Stimulated activated CD4-positive, alpha-beta T cell treated with anti-CD3 and anti-CD28 coated beads, TNF-alpha, amount 100 ng/mL, for 24 hours (primary cell): ENCODE data around the gene ZNF678.
"Not testable (repeated sequence)": the region's sequence is repeated elsewhere in the genome, so short reads cannot be mapped to it uniquely, and the experiment has no call there.

Source experiments
- DNase-seq, 3 experiments: peaks; one replicate each; pipeline ENCODE4 v3.0.0-alpha.2; 2020; ENCODE audit warnings: low read depth in 3 of 3

The ZNF678 gene

DNA sequence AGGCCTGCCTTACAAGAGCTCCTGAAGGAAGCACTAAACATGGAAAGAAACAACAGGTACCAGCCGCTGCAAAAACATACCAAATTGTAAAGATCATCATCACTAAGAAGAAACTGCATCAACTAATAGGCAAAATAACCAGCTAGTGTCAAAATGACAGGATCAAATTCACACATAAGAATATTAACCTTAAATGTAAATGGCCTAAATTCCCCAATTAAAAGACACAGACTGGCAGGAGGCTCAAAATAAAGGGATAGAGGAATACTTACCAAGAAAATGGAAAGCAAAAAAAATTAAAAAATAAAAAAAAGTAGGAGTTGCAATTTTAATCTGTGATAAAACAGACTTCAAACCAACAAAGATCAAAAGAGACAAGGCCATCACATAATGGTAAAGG lies 11.5 kb upstream of the ZNF678 start:
- not testable (repeated sequence) for DNase-seq

DNA sequence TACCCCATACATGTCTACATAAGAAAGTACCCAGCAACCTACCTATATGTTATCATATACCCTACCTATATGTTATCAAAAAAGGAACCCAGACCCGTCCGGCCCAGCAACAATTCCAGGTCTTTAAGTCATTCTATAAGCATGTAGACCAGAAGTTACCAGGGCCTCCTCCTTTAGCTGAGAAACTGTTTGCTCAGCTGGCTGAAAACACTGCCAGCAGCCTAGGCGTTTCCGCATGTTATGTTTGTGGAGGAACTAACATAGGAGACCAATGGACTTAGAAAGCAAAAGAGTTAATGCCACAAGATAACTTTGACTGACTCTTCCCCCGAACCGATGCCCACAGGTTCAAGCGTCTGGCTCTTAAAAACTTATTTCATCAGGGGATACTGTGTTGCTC lies 7.1 kb upstream of the ZNF678 start:
- DNase-seq: no peak

DNA sequence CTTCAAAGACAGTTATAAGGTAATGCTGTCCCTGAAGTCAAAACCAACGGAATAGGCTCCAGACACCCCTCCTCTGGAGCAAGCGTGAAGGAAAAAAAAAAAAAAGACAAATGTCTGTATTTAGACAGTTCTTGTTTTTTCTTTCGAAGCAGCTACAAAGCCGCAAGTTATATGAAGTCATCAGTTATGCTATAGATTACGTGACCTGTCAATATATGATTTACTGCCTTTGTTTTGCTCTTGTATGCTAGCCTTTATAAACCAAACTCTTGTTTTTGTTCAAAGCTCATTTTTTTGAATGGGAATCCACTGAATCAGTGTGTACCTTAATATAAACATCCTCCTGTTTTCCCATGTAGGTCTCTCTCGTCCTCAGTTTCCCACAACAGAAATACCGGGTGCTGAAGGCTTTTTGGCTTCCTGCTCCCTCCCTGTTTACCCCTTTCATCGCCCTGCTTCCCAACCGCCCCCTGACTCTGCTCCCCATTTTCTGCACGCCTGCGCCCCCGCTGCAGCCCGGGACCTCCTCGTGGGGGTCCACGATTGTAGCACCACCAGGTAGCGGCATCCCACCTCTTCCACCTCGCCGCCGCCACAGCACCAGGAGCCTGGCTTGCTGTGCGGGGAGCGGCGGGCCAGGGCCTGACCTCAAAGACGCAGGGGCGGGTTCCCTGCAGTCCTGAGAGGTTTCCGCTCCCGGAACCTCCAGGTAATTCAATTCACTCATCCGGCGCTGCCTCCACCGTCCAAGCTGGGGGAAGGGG lies 5.2 kb upstream of the ZNF678 start:
- no peak for DNase-seq

DNA sequence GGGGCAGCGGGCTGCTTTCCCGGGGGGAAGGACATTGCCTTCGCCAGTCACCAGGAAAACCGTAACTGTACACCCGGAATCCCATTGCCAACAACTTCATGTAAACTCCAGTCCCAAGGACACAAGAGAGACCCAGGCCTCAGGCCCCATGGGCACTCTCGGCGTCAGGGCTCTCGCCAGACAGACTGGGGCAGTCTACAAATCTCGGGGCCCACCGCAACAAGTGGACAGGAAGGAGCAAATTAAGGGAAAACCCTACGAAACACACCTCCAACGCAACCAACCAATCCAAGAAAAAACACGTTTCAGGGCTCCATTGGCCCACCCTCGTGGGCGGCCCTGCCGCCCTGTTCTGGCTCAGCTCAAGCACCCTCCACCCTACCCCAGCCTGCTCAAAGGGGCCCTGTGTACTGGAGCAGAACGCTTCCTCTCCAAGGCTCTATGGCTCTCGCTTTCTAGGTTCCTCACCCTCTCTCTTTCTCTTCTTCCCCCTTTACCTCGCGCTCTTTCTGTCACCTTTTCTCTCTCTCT lies 4.6 kb upstream of the ZNF678 start:
- no peak for DNase-seq

DNA sequence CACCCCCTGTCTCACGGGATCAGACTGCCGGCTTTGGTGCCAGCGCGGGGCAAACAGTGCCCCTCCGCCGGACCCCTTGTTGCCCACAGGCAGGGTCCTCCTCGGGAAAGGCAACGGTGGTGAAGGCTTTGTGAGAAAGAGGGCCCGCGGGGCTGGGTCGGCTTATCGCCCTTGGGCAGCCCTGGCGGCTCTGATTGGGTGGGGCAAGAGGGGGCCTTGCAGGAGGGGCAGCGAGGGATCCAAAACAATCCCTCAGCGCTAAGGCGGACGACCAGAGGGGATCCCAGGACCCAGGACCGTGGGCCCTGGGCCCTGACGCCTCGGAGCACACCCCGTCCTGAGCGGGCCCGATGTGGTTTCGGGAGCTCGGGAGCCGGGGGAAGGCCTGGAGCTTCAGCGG lies 3.9 kb upstream of the ZNF678 start:
- DNase-seq: no peak

DNA sequence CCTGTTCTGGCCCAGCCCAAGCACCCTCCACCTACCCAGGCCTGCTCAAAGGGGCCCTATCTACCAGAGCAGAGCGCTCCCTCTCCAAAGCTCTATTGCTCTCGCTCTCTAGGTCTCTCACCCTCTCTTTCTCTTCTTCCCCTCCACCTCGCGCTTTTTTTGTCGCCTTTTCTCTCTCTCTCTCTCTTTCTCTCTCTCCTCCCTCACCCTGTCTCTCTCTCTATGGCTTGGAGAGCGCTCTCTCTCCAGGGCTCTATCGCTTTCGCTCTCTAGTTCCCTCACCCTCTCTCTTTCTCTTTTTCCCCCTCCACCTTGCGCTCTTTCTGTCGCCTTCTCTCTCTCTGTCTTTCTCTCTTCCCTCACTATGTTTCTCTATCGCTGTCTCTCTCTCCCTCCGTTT lies 3.4 kb upstream of the ZNF678 start:
- DNase-seq: no peak

DNA sequence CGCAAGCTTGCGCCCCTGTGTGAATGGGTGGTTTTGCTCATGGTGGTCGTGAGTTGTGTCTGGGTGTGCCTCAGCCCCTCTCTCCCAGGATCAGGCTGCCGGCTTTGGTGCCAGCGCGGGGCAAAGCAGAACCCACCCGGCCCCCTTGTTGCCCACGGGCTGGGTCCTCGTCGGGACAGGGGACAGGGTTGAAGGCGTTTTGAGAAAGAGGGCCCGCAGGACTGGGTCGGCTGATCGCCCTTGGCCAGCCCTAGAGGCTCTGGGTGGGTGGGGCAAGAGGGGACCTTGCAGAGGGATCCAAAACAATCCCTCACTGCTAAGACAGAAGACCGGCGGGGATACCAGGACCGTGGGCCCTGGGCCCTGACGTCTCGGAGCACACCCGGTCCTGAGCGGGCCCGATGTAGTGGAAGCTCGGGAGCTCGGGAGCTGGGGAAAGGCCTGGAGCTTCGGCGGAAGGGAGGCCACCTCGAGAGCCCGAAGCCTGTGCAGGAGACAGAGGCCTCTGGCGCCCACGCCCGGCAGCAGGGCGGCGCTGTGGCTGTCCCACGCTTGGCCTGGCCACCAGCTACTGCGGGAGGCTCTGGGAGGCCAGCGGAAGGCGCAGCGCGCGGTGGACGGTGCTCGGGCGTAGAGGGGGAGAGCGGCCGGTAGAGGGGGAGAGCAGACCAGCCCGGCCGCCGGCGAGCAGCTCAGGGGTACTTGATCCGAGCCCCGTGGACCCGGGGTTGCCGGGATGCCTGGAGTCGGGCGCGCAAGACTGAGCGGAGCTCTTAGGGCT lies 2.8 kb upstream of the ZNF678 start:
- no peak for DNase-seq

DNA sequence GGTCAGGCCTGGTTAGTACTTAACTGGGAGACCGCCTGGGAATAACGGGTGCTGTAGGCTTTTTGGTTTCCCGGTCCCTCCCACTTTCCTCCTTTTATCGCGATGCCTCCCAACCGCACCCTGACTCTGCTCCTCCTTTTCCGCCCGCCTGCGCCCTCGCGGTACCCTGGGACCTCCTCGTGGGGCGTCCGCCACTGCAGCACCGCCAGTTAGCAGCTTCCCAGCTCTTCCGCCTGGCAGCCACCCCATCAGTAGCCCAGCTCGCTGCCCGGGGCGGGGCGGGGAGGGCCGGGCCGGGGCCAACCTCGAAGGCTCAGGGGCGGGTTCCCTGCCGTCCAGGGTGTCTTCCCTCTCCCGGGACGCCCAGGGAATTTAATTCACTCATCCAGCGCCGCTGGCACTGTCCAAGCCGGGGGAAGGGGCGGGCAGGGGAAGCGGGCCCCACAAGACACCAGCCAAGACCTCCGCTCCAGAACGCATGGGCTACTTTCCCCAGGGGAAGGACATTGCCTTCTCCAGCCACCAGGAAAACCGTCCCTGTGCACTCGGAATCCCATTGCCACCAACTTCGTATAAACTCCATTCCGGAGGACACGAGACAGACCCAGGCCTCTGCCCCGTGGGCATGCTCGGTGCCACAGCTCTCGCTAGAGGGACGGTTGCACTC lies 2.0 kb upstream of the ZNF678 start:
- DNase-seq: no peak

DNA sequence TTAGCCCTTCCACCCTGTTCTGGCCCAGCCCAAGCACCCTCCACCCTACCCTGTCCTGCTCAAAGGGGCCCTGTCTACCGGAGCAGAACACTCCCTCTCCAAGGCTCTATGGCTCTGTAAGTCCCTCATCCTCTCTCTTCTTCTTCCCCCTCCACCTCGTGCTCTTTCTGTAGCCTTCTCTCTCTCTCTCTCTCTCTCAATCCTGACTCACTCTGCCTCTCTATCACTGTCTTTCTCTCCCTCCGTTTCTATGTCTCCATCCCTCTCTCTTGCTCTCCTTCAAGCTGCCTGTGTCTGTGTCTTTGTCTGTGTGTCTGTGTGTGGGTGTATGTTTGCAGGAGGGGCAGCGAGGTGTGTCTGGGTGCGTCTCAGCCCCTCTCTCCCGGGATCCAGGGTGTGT lies 1.3 kb upstream of the ZNF678 start:
- DNase-seq: no peak

DNA sequence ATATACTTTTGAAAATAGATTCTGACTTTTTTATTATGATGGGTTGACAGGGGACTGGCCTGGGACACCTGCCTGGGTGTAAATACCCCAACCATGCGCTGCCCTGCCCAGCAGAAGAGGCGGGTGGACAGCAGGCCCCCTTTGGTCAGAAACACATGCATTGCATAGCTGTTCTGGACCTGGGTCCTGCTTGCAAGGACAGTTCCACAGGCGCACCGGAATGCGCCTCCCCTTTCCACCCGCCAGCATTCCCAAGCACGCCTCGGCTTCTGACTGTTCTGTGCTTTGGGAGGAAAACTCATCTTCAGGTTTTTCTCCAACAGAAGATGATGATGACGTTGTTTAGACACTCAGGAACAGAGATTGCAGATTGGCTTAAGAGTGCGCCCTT lies 428 bp upstream of the ZNF678 start:
- DNase-seq: no peak

DNA sequence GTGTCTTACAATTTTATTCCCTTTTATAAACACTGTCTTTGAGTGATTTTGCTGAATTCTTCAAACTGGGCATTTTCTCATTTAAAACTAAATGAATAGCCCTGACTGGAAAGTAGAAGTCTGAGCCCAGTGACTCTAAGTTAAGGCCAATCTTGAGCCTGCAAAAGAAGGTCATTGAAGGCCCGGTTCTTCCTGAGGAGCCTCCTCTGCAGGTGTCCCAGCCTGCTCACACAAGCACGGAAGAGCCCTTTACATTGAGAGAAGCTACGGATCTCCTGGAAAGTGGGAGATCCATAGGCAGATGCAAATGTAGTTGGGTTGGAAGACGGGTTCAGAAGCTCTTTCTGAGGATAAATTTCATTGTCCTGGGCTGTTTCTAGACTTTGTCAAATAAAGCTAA lies 3.9 kb downstream of the ZNF678 start:
- no peak for DNase-seq

DNA sequence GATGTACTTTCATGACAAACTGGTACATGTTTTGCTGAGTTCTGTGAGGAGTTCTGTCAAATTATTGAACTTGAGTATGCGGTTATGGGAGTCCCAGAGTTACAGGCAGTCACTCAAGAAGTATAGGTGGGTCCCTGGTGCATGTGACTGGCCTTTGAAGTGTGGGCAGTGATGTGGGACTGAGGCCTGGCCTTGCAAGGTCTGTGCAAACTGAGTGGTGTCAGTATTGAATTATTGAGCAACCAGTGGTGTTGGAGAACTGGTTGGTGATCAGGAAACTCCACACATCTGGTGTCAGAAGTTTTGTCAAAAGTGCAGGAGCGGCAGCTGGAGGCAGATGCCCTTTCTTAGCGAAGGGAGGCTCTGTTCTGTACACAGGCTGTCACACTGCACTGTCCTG lies 5.2 kb downstream of the ZNF678 start:
- no peak for DNase-seq

DNA sequence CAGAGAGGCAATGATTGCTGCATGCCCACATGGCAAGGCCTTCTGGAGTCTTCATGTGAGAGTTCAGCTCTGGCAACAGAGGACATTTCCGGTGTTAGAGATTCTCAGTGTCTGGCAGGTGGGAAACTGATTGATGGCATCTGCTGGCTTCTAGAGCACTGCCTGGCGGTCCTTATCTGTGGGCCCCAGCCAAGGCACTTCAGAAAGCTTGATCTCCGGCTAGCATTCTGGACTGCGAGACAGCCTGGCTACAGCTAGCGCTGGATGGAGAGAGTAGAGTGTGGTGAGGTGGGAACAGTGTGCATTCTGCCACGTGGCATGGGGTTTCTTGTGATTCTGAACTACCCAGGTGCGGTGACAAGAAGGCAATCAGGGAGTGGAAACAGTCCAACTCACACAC lies 9.4 kb downstream of the ZNF678 start:
- DNase-seq: no peak

DNA sequence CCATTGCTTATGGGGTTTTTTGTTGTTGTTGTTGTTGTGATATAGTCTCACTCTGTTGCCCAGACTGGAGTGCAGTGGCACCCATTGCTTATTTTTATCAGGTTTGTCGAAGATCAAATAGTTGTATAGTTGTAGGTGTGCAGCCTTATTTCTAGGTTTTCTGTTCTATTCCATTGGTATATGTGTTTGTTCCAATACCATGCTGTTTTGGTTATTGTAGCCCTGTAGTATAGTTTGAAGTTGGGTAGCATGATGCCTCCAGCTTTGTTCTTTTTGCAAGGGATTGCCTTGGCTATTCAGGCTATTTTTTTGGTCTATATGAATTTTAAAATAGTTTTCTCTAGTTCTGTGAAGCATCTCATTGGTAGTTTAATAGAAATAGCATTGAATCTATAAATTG lies 11.6 kb downstream of the ZNF678 start:
- no peak for DNase-seq

DNA sequence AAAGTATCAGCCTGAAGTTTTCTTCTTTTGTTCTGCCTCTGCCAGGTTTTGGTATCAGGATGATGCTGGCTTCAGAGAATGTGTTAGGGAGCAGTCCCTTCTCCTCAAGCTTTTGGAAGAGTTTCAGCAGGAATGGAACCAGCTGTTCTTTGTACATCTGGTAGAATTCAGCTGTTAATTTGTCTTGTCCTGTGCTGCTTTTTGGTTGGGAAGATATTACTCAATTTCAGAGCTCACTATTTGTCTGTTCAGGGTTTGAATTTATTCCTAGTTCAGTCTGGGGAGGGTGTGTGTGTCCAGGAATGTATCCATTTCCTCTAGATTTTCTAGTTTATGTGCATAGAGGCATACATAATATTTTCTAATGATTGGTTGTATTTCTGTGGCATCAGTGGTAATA lies 12.8 kb downstream of the ZNF678 start:
- no peak for DNase-seq

DNA sequence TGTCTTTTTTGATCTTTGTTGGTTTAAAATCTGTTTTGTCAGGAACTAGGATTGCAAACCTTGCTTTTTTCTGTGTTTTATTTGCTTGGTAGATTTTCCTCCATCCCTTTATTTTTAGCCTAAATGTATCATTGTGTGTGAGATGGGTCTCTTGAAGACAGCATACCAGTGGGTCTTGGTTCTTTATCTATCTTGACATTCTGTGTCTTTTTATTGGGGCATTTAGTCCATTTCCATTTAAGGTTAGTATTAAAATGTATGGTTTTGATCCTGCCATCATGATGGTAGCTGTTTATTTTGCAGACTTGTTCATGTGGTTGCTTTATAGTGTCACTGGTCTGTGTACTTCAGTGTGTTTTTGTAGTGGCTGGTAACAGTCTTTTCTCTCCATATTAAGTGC lies 14.1 kb downstream of the ZNF678 start:
- DNase-seq: no peak

DNA sequence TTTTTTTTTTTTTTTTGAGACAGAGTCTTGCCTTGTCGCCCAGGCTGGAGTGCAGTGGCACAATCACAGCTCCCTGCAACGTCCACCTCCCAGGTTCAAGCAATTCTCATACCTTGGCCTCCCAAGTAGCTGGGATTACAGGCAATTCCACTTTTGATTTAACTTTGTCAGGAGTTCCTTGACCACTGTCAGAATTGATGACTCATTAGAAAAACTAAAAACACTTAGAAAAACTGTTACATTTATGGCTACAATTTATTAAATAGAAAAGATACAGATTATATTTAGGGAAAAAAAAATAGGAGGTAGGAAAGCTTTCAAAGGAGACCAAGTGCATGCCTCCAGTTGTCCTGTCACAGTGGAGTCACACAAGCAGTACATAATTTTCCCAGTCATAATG lies 20.0 kb downstream of the ZNF678 start:
- no peak for DNase-seq

DNA sequence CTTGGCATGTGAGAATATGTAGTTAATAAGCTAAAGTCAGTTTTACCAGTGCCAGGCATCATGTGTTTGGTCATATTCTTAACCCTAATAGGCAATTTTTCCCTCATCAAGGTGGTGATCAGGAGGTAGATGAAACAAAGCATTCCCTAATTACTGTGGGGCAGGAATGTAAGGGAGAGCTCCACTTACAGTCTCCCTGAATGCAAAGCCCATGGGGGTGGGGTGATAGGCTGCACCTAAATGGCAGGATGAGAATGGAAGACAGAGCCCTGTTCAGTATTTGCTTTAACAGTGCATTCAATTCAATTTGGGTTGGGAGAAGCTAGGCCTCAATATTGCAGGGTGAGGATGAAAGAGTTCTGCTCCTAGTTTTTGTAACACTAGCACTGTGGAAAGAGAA lies 23.4 kb downstream of the ZNF678 start:
- no peak for DNase-seq

DNA sequence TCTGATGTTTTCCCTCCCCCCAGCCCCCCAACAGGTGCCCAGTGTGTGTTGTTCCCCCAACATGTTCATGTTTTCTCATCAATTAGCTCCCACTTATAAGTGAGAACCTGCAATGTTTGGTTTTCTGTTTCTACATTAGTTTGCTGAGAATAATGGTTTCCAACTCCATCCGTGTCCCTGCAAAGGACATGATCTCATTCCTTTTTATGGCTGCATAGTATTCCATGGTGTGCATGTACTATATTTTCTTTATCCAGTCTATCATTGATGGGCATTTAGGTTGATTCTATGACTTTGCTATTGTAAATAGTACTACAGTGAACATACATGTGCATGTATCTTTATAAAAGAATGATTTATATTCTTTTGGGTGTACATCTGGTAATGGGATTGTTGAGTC lies 24.6 kb downstream of the ZNF678 start:
- no peak for DNase-seq

DNA sequence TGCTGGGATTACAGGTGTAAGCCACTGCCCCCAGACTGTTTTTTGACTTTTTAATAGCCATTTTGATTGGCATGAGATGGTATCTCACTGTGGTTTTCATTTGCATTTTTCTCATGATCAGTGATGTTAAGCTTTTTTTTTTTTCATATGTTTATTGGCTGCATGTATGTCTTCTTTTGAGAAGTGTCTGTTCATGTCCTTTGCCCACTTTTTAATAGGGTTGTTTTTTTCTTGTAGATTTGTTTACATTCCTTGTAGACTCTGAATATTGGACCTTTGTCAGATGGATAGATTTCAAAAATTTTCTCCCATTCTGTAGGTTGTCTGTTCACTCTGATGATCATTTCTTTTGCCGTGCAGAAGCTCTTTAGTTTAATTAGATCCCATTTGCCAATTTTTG lies 25.4 kb downstream of the ZNF678 start:
- not testable (repeated sequence) for DNase-seq

DNA sequence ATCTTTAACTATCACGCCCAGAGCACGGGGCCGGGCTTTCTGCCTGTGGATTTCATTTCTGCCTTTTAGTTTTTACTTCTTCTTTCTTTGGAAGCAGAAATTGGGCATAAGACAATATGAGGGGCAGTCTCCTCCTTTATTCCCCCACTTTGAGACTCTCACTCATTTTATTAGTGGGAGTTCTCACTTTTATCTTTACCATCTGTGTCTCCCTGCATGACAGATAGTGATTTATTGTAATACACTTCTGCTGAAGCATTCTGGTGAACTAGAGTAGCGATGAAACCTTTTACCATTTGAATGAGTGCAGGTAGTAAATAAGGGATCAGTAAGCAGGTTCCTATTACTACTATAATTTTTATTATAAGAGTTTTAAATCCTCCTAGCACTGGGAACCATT lies 26.4 kb downstream of the ZNF678 start:
- not testable (repeated sequence) for DNase-seq

DNA sequence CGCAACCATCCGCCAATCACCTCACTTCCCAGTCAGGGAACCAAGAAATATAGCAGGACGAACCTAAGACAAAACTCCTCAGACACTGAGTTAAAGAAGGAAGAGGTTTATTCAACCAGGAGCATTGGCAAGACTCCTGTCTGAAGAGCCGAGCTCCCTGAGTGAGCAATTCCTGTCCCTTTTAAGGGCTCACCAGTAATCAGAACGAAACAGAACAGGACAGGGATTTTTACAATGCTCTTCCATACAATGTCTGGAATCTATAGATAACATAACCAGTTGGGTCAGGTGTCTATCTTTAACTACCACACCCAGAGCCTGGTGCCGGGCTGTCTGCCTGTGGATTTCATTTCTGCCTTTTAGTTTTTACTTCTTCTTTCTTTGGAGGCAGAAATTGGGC lies 32.9 kb downstream of the ZNF678 start:
- not testable (repeated sequence) for DNase-seq

DNA sequence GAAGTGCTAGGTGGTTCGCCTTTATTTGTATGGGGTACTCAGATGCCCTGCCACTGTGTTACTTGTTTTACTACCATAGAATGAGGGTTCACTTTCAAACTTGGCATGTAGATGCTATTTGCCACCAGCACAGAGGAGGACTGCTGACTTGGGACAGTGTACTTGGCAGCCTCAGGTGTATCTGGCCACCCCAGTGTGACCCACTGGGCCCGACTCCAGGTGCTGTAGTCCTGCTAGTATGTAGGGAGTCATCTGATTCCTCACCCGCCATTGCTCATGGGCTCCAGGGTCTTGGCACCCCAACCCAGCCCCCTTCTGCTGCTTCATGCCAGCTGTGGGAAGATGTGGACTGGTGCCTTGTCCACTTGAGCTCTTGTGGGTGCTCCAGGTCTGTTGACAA lies 40.0 kb downstream of the ZNF678 start:
- no peak for DNase-seq
